Naive thymus-derived CD8-positive, alpha-beta T cell (primary cell): ENCODE measurements around the gene KRTAP10-4. TPM values are rescaled to one million over a fixed set of nuclear protein-coding genes. Genes with fewer than 3 reads are reported as not detected.

Experiments used
- ATAC-seq, 2 donors: fragments of 150-1000 bp; cut with Tn5 transposase in 1 of 2; sonication (Bioruptor Pico), chemical (Tn5 transposase) in 1 of 2; 1 replicate in 1 of 2; 2 replicates in 1 of 2; pipeline ENCODE4 v1.10.0; 2021; ENCODE audit warnings: mild to moderate bottlenecking in 2 of 2, moderate library complexity in 2 of 2
- POLR2A ChIA-PET: fragments of 350-600 bp; sonication (Branson Sonifier 250); formaldehyde crosslinking; loops from one replicate; lab custom pipeline; 2021; ENCODE audit warnings: antibody characterized with exemption; lab: Charles Lee
- DNase-seq, 10 donors: peaks; one replicate each; pipeline versions ENCODE4 v3.0.0 to v3.0.0-alpha.2; 2020 to 2022
- H3K27ac Mint-ChIP-seq, 10 donors: one replicate each; pipeline ENCODE4 v1.8.0; 2020 to 2022; ENCODE audit warnings: mild to moderate bottlenecking in 10 of 10, mixed read lengths in 10 of 10, moderate library complexity in 4 of 10, inconsistent platforms in 1 of 10
- H3K27me3 Mint-ChIP-seq, 5 donors: one replicate each; pipeline ENCODE4 v1.8.0; 2021 to 2022; ENCODE audit warnings: mixed read lengths in 5 of 5
- H3K36me3 Mint-ChIP-seq, 3 donors: one replicate each; pipeline ENCODE4 v1.8.0; 2020 to 2022; ENCODE audit warnings: mixed read lengths in 3 of 3, mild to moderate bottlenecking in 2 of 3, inconsistent platforms in 1 of 3
- H3K4me1 Mint-ChIP-seq, 4 donors: one replicate each; pipeline ENCODE4 v1.8.0; 2021 to 2022; ENCODE audit warnings: mixed read lengths in 4 of 4
- H3K4me3 Mint-ChIP-seq, 10 donors: one replicate each; pipeline ENCODE4 v1.8.0; 2020 to 2022; ENCODE audit warnings: mild to moderate bottlenecking in 10 of 10, mixed read lengths in 10 of 10, moderate library complexity in 6 of 10, inconsistent platforms in 1 of 10
- H3K9me3 Mint-ChIP-seq, 9 donors: one replicate each; pipeline ENCODE4 v1.8.0; 2020 to 2022; ENCODE audit warnings: mixed read lengths in 9 of 9, mild to moderate bottlenecking in 3 of 9, inconsistent platforms in 1 of 9, moderate library complexity in 1 of 9
- polyA plus RNA-seq, 3 donors: library from polyadenylated mRNA; unstranded; fragments of 300-500 nt; fragmentation: Illumina TruSeq; gene quantifications; one replicate each; pipeline ENCODE4 v1.2.3, GENCODE V29; 2021
- total RNA-seq, 8 experiments: library from RNA in 2 of 8; stranded (reverse) in 2 of 8; gene quantifications; one replicate each; pipeline ENCODE4 v1.2.3 and lab custom pipeline; 2021 to 2026

The KRTAP10-4 gene
- total and polyA plus RNA-seq, 5 experiments from 2014 or later, result not detected

- ATAC-seq (no peak), DNase-seq (peak in 1 of 10 donors; percentile 23)
- H3K9me3 Mint-ChIP-seq, result peaks cover 0 to 8% (median 0%) of the 10 kb centered on the region in 9 donors
- no peak overlapping the region for H3K4me3 Mint-ChIP-seq
- H3K36me3 Mint-ChIP-seq, result peaks cover 0 to 4% (median 0%) of the 10 kb centered on the region in 3 donors
- peak overlapping the region in 1 of 10 donors; percentile 25 for H3K27ac Mint-ChIP-seq
- H3K27me3 Mint-ChIP-seq, result peaks cover 0 to 5% (median 0%) of the 10 kb centered on the region in 5 donors
- POLR2A ChIA-PET, result interaction anchor here (0.8 to 1.0 kb wide), 2 partner anchors 12 to 20 kb away, joined by 3 to 4 read pairs; no protein-coding TSS in a partner anchor
- H3K4me1 Mint-ChIP-seq, result peaks cover 2 to 22% (median 13%) of the 10 kb centered on the region in 4 donors
Measured at GRCh38 chr21:44568261-44568660, 5.3 kb upstream of the KRTAP10-4 start.

DNA sequence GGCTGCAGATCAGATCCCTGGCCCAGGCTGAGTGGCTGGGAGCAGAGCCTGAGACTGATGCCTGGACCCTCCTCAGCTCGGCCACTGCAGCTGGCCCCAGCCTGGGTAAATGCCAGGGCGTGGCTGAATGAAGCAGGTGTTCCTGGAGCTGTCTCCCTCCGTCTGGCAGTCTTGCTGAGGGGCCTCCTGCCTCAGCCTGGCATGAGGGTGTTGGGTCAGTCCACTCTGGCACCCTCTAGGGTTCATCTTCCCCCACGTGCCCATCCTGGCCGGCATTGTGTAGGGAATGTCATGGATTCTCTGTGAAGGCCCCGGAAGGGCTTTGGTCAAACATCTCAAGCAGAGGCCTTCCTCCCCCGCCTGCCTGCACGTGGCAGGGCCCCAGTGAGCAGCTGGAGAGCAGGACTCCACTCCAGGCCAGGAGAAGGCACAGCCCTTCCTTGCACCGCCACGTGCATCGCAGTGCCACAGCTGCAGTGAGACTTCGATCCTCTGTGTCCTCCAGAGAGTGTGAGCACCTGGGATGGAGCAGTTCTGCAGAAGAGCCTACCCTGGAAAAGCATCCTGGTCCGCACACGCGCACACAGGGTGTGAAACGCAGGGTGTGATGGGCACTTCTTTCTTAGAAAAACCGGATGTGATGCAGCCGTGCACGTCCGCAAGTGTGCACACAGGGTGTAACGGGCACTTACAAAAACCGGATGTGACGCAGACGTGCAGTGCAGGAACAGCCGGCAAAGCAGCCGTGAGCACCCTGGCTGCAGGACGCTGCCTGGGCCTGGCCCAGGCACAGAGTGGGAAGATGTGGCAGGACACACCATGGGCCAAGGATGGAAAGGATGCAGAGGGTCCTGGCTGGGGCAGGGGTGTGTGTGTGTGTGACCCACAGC, 4.6 kb upstream of the KRTAP10-4 start:
- ATAC-seq (no peak), DNase-seq (peak in 1 of 10 donors; percentile 40)
- H3K4me1 Mint-ChIP-seq, result peaks cover 2 to 22% (median 13%) of the 10 kb centered on the region in 4 donors
- POLR2A ChIA-PET, result interaction anchor here (0.8 kb wide), 1 partner anchor 21 kb away, joined by 4 read pairs; no protein-coding TSS in a partner anchor
- no peak overlapping the region for H3K4me3 Mint-ChIP-seq
- peak overlapping the region in 3 of 10 donors; percentile 53 to 75 (median 55) for H3K27ac Mint-ChIP-seq
- peaks cover 0 to 2% (median 0%) of the 10 kb centered on the region in 3 donors for H3K36me3 Mint-ChIP-seq
- H3K9me3 Mint-ChIP-seq, result peaks cover 0 to 6% (median 0%) of the 10 kb centered on the region in 9 donors
- H3K27me3 Mint-ChIP-seq, result peaks cover 0 to 5% (median 0%) of the 10 kb centered on the region in 5 donors

DNA sequence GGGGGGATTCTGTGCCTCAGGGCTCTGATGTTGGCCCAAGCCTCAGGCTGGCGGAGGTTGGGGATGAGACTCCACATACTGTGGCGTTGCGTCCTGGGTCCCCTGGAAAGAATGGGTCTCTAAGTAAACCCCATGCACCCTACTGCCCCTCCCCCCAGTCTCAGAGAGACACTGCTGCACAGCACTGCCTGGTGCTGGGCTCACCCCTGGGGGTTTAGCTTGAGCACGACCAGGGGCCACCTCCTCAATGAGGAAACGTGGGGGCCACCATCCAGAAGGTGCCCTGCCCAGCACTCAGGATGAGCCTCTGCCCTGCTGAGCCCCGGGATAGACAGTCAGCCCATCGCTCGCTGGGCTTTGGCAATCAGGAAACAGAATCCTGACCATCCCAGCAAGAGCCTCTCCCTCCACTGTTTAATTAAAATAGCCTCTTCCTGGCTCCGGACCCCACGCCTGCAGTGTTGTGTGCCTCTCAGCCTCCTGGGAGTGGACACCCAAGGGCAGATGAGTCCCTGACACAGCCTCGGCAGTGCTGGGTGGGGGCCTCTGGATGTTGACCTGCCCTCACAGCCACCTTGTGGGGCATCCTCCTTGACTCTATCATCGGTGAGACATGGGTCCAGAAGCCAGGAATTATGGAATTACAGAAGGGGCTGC, 3.5 kb upstream of the KRTAP10-4 start:
- POLR2A ChIA-PET, result no interaction called here
- Mint-ChIP-seq H3K4me1 (peaks cover 3 to 14% (median 13%) of the 10 kb centered on the region in 4 donors), H3K9me3 (peaks cover 0 to 6% (median 0%) of the 10 kb centered on the region in 9 donors), H3K27ac (peak overlapping the region in 3 of 10 donors; percentile 8 to 77 (median 35)), H3K27me3 (peaks cover 0 to 9% (median 1%) of the 10 kb centered on the region in 5 donors), H3K4me3 (no peak overlapping the region), H3K36me3 (no peaks in the 10 kb centered on the region)
- DNase-seq (no peak), ATAC-seq (no peak)

DNA sequence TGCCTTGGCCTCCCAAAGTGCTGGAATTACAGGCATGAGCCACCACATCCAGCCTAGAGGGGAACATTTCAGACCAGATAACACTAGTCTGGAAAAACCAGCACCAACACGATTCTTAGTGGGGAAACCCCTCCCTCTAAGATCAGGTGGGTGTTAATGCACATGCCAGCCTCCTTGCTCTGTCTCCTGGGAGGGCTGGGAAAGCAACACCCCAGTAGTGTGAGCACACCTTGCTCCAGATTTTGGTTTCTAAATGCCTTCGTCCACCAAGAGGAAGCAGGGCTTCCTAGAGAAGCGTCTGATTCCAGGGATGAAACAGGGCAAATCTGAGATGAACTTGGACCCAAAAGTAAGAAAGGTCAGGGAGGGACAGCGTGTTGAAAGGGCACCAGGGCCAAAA, 2.2 kb upstream of the KRTAP10-4 start:
- peak overlapping the region in 1 of 10 donors; percentile 26 for H3K27ac Mint-ChIP-seq

DNA sequence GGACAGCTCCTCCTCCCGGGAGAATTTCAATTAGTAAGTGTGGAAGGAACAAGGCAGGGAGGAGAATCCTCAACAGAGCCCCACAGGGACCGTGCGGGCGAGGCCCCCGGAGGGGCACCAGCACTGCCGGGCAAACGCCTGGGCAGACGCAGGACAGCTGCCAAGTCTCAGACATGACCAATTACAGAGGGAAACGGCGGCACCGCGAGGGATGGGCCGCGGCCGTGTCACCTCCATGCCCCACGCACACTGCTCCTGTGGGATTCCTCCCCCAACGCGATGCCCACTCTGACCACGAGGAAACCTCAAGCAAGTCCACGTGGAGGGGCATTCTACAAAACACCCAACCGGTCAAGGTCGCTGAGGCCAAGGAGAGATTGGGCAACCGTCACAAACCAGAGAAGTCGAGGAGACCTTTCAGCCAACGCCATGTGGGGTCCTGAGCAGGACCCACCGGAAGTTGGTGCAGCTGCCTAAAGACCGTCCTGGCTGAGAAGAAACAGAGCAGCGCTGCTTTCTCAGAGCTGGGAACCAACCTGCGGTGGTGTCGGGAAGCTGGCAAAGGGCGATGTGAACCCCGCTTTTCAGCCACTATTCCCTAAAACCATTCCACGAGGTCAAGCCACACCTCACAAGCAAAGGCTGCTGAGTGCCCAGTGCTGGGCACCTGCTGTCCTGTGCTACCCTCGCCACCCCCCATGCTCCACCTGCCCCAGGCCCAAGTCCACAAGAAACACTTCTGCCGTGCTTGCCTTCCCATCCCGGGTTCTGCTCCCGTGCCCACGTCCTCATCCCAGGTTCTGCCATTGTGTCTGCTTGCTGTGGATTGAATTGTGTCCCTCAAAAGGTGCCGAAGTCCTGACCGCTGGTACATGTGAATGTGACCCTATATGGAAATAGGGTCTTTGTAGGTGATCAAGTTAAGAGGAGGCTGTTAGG, 1.4 kb upstream of the KRTAP10-4 start:
- peak overlapping the region in 3 of 10 donors; percentile 23 to 52 (median 26) for H3K27ac Mint-ChIP-seq
- POLR2A ChIA-PET, result no interaction called here
- ATAC-seq, result no peak
- no peak for DNase-seq
- H3K36me3 Mint-ChIP-seq, result no peaks in the 10 kb centered on the region
- peaks cover 0 to 12% (median 1%) of the 10 kb centered on the region in 5 donors for H3K27me3 Mint-ChIP-seq
- peaks cover 0 to 15% (median 6%) of the 10 kb centered on the region in 4 donors for H3K4me1 Mint-ChIP-seq
- H3K9me3 Mint-ChIP-seq, result peaks cover 0 to 15% (median 4%) of the 10 kb centered on the region in 9 donors
- no peak overlapping the region for H3K4me3 Mint-ChIP-seq

More for the DNA sequence above, 2.2 kb upstream of the KRTAP10-4 start:
- ATAC-seq, result no peak
- no peaks in the 10 kb centered on the region for H3K36me3 Mint-ChIP-seq
- no peak for DNase-seq
- peaks cover 0 to 12% (median 1%) of the 10 kb centered on the region in 5 donors for H3K27me3 Mint-ChIP-seq
- peaks cover 4 to 15% (median 7%) of the 10 kb centered on the region in 4 donors for H3K4me1 Mint-ChIP-seq
- no peak overlapping the region for H3K4me3 Mint-ChIP-seq
- POLR2A ChIA-PET, result no interaction called here
- peaks cover 0 to 11% (median 0%) of the 10 kb centered on the region in 9 donors for H3K9me3 Mint-ChIP-seq

DNA sequence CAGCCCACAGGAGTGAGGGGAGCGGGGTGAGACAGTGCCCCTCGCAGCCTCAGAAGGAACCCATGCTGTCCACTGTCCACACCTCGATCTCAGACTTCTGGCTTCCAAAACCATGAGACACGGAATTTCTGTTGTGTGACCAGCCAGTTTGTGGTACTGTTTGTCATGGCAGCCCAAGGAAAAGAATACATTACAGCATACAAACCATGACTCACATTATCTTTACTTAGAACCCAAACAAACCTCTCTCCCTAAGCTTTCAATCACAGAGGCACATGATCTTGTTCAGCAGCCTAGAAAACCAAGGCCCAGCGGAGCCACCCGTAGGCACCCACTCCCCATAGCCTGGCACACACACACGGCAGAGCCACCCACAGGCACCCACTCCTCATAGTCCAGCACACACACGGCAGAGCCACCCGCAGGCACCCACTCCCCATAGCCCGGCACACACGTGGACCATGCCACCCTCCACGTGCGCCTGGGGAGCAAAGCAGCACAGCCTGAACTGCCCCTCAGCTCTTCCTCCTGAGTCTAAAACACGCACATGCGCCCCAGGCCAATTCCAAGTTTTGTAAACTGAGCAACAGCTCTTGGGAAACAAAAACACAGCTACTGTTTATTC, 458 bp upstream of the KRTAP10-4 start:
- peaks cover 0 to 23% (median 8%) of the 10 kb centered on the region in 9 donors for H3K9me3 Mint-ChIP-seq
- H3K27ac Mint-ChIP-seq, result peak overlapping the region in 1 of 10 donors; percentile 34
- POLR2A ChIA-PET, result no interaction called here
- peaks cover 0 to 12% (median 1%) of the 10 kb centered on the region in 5 donors for H3K27me3 Mint-ChIP-seq
- DNase-seq, result no peak
- H3K4me3 Mint-ChIP-seq, result no peak overlapping the region
- peaks cover 0 to 4% (median 3%) of the 10 kb centered on the region in 3 donors for H3K36me3 Mint-ChIP-seq
- peaks cover 0 to 15% (median 6%) of the 10 kb centered on the region in 4 donors for H3K4me1 Mint-ChIP-seq
- ATAC-seq, result no peak

- Mint-ChIP-seq H3K4me1 (peaks cover 0 to 15% (median 6%) of the 10 kb centered on the region in 4 donors), H3K36me3 (peaks cover 0 to 6% (median 5%) of the 10 kb centered on the region in 3 donors), H3K27me3 (peaks cover 0 to 12% (median 1%) of the 10 kb centered on the region in 5 donors), H3K4me3 (peak overlapping the region in 1 of 10 donors; percentile 62), H3K9me3 (peaks cover 0 to 25% (median 9%) of the 10 kb centered on the region in 9 donors), H3K27ac (peak overlapping the region in 5 of 10 donors; percentile 51 to 77 (median 62))
- POLR2A ChIA-PET, result no interaction called here
- ATAC-seq (no peak), DNase-seq (no peak)
Measured at GRCh38 chr21:44574457-44575306, 1.2 kb downstream of the KRTAP10-4 start.

DNA sequence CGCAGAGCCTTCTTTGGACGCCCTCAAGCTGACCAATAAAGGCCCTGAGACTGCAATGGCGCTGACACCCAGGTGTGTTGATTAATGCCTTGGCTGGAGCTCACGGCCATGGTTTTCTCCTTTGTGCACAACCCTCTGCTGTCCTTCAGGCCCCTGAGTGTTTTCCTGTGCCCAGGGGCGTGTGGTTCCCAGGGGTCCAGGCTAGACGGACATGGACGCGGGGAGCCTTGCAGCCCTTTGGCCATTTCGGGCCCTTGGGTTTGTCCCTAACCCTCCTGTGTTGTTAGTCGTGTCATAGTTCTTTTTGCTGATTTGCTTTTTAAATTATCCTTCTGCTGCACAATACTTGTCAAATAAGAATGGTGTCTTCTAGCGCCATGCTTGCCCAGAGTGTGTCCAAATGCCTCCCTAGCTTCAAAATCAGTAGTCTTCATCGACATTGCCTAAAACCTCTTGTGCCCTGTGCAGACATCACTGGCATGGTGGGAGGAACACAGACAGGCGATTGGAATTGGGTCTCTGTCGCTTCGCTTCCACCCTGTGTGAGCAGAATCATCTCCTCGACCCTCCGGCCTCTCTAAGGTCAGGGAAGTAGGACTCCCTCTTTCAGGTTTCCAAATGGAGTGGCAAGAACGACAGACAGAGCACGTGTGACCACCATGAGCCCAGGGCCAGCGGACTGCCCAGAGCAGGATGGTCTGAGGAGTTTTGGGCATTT, 1.9 kb downstream of the KRTAP10-4 start:
- Mint-ChIP-seq H3K27me3 (peaks cover 0 to 12% (median 1%) of the 10 kb centered on the region in 5 donors), H3K27ac (peak overlapping the region in 3 of 10 donors; percentile 60 to 76 (median 62)), H3K9me3 (peaks cover 0 to 26% (median 9%) of the 10 kb centered on the region in 9 donors), H3K36me3 (peaks cover 0 to 6% (median 5%) of the 10 kb centered on the region in 3 donors), H3K4me1 (peaks cover 0 to 23% (median 9%) of the 10 kb centered on the region in 4 donors), H3K4me3 (no peak overlapping the region)
- POLR2A ChIA-PET, result no interaction called here
- ATAC-seq, result no peak
- DNase-seq, result no peak

- Mint-ChIP-seq H3K36me3 (peaks cover 0 to 8% (median 5%) of the 10 kb centered on the region in 3 donors), H3K4me3 (no peak overlapping the region), H3K27me3 (peaks cover 0 to 12% (median 1%) of the 10 kb centered on the region in 5 donors), H3K4me1 (peaks cover under 1 to 26% (median 13%) of the 10 kb centered on the region in 4 donors), H3K9me3 (peaks cover 0 to 30% (median 10%) of the 10 kb centered on the region in 9 donors), H3K27ac (peak overlapping the region in 1 of 10 donors; percentile 62)
- POLR2A ChIA-PET, result no interaction called here
- DNase-seq (no peak), ATAC-seq (no peak)
Measured at GRCh38 chr21:44576025-44576420, 2.5 kb downstream of the KRTAP10-4 start.
